GM12892 (cell line): ENCODE results near the gene ZDHHC11.
"Not testable (repeated sequence)": the region's sequence is repeated elsewhere in the genome, so short reads cannot be mapped to it uniquely, and the experiment has no call there.

Source experiments
- DNase-seq: peaks from one replicate; pipeline ENCODE4 v3.0.0; 2011; ENCODE audit not compliant: insufficient read length
- FAIRE-seq: peaks from 2 replicates; lab custom pipeline; 2011; peaks lifted over from hg19 to GRCh38; lab: Jason Lieb, UNC
- POLR2A ChIP-seq: IDR thresholded peaks from 2 replicates; pipeline ENCODE4 v1.6.1; 2011; ENCODE audit warnings: low read depth, low read length, control low read depth
- POLR2AphosphoS5 ChIP-seq: IDR thresholded peaks from 2 replicates; pipeline ENCODE4 v1.6.1; 2011; ENCODE audit warnings: low read depth, low read length, control low read depth
- TAF1 ChIP-seq: IDR thresholded peaks from 2 replicates; pipeline ENCODE4 v1.6.1; 2011; ENCODE audit warnings: low read depth, mild to moderate bottlenecking, control low read depth, low read length, borderline replicate concordance

ZDHHC11 gene

GRCh38 chr5:841531-842401 lies 9.0 kb downstream of the ZDHHC11 start:
- not testable (repeated sequence) for DNase-seq, FAIRE-seq

- not testable (repeated sequence) for DNase-seq, FAIRE-seq
Observed at GRCh38 chr5:840974-841435, 9.8 kb downstream of the ZDHHC11 start.

GRCh38 chr5:840118-840973 lies 10.4 kb downstream of the ZDHHC11 start:
- FAIRE-seq = not testable (repeated sequence)

GRCh38 chr5:838431-838851 lies 12.3 kb downstream of the ZDHHC11 start:
- DNase-seq, FAIRE-seq: not testable (repeated sequence)

More at GRCh38 chr5:840118-840973, 10.4 kb downstream of the ZDHHC11 start:
- DNase-seq = not testable (repeated sequence)

- not testable (repeated sequence) for DNase-seq, FAIRE-seq
Observed at GRCh38 chr5:837621-838121, 13.1 kb downstream of the ZDHHC11 start.

GRCh38 chr5:835933-836612 lies 14.7 kb downstream of the ZDHHC11 start:
- FAIRE-seq, DNase-seq: not testable (repeated sequence)

GRCh38 chr5:834013-834412 lies 16.8 kb downstream of the ZDHHC11 start:
- not testable (repeated sequence) for DNase-seq, FAIRE-seq

GRCh38 chr5:828194-828593 lies 22.6 kb downstream of the ZDHHC11 start:
- DNase-seq, FAIRE-seq: not testable (repeated sequence)

GRCh38 chr5:825544-825943 lies 25.2 kb downstream of the ZDHHC11 start:
- DNase-seq, FAIRE-seq: not testable (repeated sequence)

- TF ChIP-seq POLR2AphosphoS5 = no peak
- TF ChIP-seq TAF1 = no peak
- TF ChIP-seq POLR2A = no peak
- FAIRE-seq = no peak
- no peak for DNase-seq
Observed at GRCh38 chr5:821504-821903, 29.3 kb downstream of the ZDHHC11 start.

- FAIRE-seq (no peak), DNase-seq (no peak)
- TF ChIP-seq TAF1 = no peak
- no peak for TF ChIP-seq POLR2AphosphoS5
- TF ChIP-seq POLR2A = no peak
Observed at GRCh38 chr5:820245-820644, 30.5 kb downstream of the ZDHHC11 start.

GRCh38 chr5:819078-819477 lies 31.7 kb downstream of the ZDHHC11 start:
- FAIRE-seq (no peak), DNase-seq (no peak)
- TF ChIP-seq POLR2A (no peak), TAF1 (no peak), POLR2AphosphoS5 (no peak)

GRCh38 chr5:816176-816575 lies 34.6 kb downstream of the ZDHHC11 start:
- TF ChIP-seq POLR2AphosphoS5 (no peak), POLR2A (no peak), TAF1 (no peak)
- DNase-seq (no peak), FAIRE-seq (no peak)
